Measurements from ENCODE around the gene GMPPA. TPM values are rescaled to one million over a fixed set of nuclear protein-coding genes. Genes with fewer than 3 reads are reported as not detected.

GMPPA gene
- polyA plus RNA-seq, 1 donor, result 54.0 TPM

DNA sequence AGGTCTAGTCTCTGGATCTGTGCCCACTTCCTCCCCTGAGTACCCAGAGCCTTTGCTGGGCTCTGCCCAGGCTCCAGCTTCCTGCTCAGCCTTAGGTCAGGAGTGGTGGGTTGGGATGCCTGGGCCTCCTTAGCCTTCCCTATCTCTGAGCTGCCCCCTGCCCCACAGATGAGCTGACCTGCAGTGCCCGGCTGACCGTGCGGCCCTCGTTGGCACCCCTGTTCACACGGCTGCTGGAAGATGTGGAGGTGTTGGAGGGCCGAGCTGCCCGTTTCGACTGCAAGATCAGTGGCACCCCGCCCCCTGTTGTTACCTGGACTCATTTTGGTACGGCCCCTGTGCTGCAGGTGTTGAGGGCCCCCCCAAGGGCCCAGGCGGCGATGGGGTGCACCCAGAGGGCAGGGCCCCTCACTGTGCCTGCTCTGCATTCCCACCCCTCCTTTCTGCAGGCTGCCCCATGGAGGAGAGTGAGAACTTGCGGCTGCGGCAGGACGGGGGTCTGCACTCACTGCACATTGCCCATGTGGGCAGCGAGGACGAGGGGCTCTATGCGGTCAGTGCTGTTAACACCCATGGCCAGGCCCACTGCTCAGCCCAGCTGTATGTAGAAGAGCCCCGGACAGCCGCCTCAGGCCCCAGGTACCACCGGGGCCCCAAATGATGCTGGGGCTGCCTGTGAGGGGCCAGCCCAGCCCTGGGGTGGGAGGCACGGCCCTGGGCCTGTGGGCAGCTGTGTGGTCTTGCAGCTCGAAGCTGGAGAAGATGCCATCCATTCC lies 30.1 kb upstream of the GMPPA start:
- no peak overlapping the region for H3K4me3 ChIP-seq (ENCODE audit: low read length)
- no peaks in the 10 kb centered on the region for H3K4me1 ChIP-seq (ENCODE audit: control insufficient read depth, insufficient read depth, low read length)
- no peak overlapping the region for H3K27ac ChIP-seq (ENCODE audit: low read length)
- H3K36me3 ChIP-seq (ENCODE audit: control insufficient read depth, insufficient read depth, low read length), result no peaks in the 10 kb centered on the region
- DNase-seq, result no peak
- no peaks in the 10 kb centered on the region for H3K27me3 ChIP-seq (ENCODE audit: control insufficient read depth, insufficient read depth, low read length)
- WGBS (ENCODE audit: insufficient coverage, low lambda C conversion rate), result no CpG with 5 or more reads among the region's 23 CpGs
- no peaks in the 10 kb centered on the region for H3K9me3 ChIP-seq (ENCODE audit: control insufficient read depth, low read depth, low read length)

DNA sequence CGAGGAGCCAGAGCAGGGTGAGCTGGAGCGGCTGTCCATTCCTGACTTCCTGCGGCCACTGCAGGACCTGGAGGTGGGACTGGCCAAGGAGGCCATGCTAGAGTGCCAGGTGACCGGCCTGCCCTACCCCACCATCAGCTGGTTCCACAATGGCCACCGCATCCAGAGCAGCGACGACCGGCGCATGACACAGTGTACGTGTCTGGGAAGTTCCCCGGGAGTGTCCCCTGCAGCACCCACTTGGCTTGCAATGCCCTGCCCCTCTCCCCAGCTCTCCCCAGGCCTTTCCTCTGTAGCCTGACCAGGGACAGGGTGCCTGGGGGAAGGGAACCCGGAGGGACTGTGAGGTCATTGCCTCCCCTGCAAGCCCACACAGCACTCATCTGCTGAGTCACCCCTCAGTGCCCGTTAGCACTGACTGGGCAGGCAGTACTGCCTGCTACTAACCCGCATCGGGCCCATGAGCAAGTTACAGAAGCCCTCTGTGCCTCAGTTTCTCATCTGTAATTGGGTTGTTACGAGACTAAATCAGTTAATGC lies 29.4 kb upstream of the GMPPA start:
- no CpG with 5 or more reads among the region's 16 CpGs for WGBS (ENCODE audit: insufficient coverage, low lambda C conversion rate)
- Histone ChIP-seq H3K4me1 (ENCODE audit: control insufficient read depth, insufficient read depth, low read length) (no peaks in the 10 kb centered on the region), H3K27ac (ENCODE audit: low read length) (no peak overlapping the region), H3K4me3 (ENCODE audit: low read length) (no peak overlapping the region), H3K9me3 (ENCODE audit: control insufficient read depth, low read depth, low read length) (no peaks in the 10 kb centered on the region), H3K36me3 (ENCODE audit: control insufficient read depth, insufficient read depth, low read length) (peaks cover 3% of the 10 kb centered on the region), H3K27me3 (ENCODE audit: control insufficient read depth, insufficient read depth, low read length) (no peaks in the 10 kb centered on the region)
- no peak for DNase-seq

DNA sequence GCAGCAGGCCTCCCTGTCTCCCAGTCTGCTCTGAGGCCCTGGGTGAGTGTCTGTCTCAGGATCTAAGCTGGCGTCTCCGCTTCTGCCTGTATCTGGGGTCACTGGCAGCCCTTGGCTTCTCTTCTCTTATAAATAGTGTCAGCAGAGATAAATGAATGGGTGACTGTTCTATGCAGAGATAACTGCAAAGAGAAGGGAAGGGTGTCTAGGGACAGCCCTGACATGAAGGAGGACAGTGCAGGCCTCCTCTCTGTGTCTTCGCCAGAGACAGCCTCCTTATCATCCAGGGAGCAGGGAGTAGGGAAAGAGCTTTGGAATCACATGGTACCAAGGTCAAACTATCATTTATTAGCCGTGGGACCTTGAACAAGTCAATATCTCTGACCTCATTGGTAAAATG lies 28.3 kb upstream of the GMPPA start:
- Histone ChIP-seq H3K9me3 (ENCODE audit: control insufficient read depth, low read depth, low read length) (no peaks in the 10 kb centered on the region), H3K27me3 (ENCODE audit: control insufficient read depth, insufficient read depth, low read length) (no peaks in the 10 kb centered on the region), H3K4me1 (ENCODE audit: control insufficient read depth, insufficient read depth, low read length) (no peaks in the 10 kb centered on the region), H3K36me3 (ENCODE audit: control insufficient read depth, insufficient read depth, low read length) (peaks cover 3% of the 10 kb centered on the region), H3K4me3 (ENCODE audit: low read length) (no peak overlapping the region), H3K27ac (ENCODE audit: low read length) (no peak overlapping the region)
- peak in 1 of 2 donors; percentile 22 for DNase-seq
- no CpG with 5 or more reads among the region's 4 CpGs for WGBS (ENCODE audit: insufficient coverage, low lambda C conversion rate)

DNA sequence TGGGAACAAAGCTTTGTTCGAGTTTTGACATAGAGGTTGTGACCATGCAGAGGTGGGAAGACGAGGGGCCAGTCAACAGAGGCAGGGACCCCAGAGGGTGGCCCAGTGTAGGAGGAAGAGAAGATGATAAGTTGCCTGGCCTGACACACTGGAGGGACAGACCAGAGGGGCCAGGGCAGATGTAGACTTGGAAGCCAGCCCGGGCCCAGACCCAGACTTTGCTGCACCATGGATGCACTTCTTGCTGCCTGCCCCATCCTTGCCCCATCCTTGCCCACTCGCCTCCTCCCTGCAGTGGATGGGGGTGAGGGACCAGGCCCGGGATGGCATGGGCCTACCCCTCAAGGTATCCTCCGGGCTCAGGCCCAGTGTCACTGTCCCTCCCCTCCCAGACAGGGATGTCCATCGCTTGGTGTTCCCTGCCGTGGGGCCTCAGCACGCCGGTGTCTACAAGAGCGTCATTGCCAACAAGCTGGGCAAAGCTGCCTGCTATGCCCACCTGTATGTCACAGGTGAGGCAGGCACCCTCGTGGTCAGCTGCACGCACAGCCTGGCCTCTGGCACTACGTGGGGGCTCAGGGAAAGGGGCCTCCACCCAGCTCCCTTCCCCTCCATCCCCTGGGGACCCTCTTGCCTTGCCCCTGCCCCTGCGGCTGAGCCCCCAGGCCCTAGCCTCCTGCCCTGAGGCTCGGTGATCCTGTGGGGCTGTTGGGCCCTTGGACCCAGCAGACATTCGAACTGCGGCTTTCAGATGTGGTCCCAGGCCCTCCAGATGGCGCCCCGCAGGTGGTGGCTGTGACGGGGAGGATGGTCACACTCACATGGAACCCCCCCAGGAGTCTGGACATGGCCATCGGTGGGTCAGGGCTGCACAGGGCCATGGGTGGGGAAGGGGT lies 27.0 kb upstream of the GMPPA start:
- no CpG with 5 or more reads among the region's 22 CpGs for WGBS (ENCODE audit: insufficient coverage, low lambda C conversion rate)

DNA sequence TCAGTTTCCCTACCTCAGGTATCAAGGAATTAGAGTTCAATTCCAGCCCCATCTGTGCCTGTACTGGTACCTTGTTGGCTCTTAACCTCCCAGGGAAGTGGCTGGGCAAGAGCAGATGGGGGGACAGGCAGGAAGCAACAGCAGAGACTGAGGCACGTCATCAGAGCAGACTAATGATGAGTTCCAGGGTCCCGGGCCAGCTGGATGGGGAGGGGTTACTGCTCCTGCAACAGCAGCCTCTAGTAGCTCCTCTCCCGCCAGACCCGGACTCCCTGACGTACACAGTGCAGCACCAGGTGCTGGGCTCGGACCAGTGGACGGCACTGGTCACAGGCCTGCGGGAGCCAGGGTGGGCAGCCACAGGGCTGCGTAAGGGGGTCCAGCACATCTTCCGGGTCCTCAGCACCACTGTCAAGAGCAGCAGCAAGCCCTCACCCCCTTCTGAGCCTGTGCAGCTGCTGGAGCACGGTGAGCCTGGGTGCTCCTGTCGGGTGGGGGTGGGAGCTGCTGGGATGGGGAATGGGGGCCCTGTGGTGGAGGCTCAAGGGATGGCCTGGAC lies 26.0 kb upstream of the GMPPA start:
- Histone ChIP-seq H3K27me3 (ENCODE audit: control insufficient read depth, insufficient read depth, low read length) (no peaks in the 10 kb centered on the region), H3K4me1 (ENCODE audit: control insufficient read depth, insufficient read depth, low read length) (peaks cover 5% of the 10 kb centered on the region), H3K4me3 (ENCODE audit: low read length) (no peak overlapping the region), H3K36me3 (ENCODE audit: control insufficient read depth, insufficient read depth, low read length) (peaks cover 3% of the 10 kb centered on the region), H3K9me3 (ENCODE audit: control insufficient read depth, low read depth, low read length) (no peaks in the 10 kb centered on the region), H3K27ac (ENCODE audit: low read length) (no peak overlapping the region)
- WGBS (ENCODE audit: insufficient coverage, low lambda C conversion rate), result no CpG with 5 or more reads among the region's 12 CpGs
- DNase-seq, result no peak

More for the DNA sequence above, 27.0 kb upstream of the GMPPA start:
- Histone ChIP-seq H3K27ac (ENCODE audit: low read length) (no peak overlapping the region), H3K36me3 (ENCODE audit: control insufficient read depth, insufficient read depth, low read length) (peaks cover 3% of the 10 kb centered on the region), H3K27me3 (ENCODE audit: control insufficient read depth, insufficient read depth, low read length) (no peaks in the 10 kb centered on the region), H3K4me3 (ENCODE audit: low read length) (no peak overlapping the region), H3K9me3 (ENCODE audit: control insufficient read depth, low read depth, low read length) (no peaks in the 10 kb centered on the region), H3K4me1 (ENCODE audit: control insufficient read depth, insufficient read depth, low read length) (peaks cover 5% of the 10 kb centered on the region)
- DNase-seq, result no peak

DNA sequence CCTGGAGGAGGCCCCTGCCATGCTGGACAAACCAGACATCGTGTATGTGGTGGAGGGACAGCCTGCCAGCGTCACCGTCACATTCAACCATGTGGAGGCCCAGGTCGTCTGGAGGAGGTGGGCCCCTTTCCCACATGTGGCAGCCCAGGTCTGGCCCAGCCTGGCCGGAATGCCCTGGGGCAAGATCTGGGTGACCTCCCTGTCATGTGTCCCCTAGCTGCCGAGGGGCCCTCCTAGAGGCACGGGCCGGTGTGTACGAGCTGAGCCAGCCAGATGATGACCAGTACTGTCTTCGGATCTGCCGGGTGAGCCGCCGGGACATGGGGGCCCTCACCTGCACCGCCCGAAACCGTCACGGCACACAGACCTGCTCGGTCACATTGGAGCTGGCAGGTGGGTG lies 25.2 kb upstream of the GMPPA start:
- DNase-seq, result no peak
- Histone ChIP-seq H3K9me3 (ENCODE audit: control insufficient read depth, low read depth, low read length) (no peaks in the 10 kb centered on the region), H3K36me3 (ENCODE audit: control insufficient read depth, insufficient read depth, low read length) (peaks cover 3% of the 10 kb centered on the region), H3K27me3 (ENCODE audit: control insufficient read depth, insufficient read depth, low read length) (no peaks in the 10 kb centered on the region), H3K4me1 (ENCODE audit: control insufficient read depth, insufficient read depth, low read length) (peaks cover 5% of the 10 kb centered on the region), H3K27ac (ENCODE audit: low read length) (no peak overlapping the region), H3K4me3 (ENCODE audit: low read length) (no peak overlapping the region)
- WGBS (ENCODE audit: insufficient coverage, low lambda C conversion rate), result no CpG with 5 or more reads among the region's 18 CpGs

DNA sequence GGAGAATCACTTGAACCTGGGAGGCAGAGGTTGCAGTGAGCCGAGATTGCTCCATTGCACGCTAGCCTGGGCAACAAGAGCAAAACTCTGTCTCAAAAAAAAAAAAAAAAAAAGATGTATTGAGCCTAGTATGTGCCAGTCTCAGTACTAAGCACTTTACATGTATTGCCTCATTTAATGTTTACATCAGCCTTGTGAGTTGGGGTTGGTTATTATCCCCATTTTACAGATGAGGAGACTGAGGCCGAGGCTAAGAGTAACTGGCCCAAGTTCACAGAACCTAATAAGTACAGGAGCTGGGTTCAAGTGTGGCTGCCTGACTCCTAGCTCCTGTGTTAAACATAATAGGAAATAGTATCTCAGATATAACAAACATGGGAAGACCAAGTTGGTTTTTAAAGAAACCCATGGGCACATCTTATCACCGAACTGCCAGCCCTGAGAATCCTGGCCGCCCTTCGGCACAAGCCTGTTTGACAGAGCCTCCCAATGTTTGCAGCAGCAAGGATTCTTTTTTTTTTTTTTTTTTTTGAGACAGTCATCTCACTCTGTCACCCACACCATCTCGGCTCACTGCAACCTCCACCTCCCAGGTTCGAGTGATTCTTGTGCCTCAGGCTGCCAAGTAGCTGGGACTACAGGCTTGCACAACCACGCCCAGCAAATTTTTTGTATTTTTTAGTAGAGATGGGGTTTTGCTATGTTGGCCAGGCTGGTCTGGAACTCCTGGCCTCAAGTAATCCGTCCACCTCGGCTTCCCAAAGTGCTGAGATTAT lies 24.2 kb upstream of the GMPPA start:
- Histone ChIP-seq H3K27ac (ENCODE audit: low read length) (no peak overlapping the region), H3K9me3 (ENCODE audit: control insufficient read depth, low read depth, low read length) (no peaks in the 10 kb centered on the region), H3K4me3 (ENCODE audit: low read length) (no peak overlapping the region), H3K36me3 (ENCODE audit: control insufficient read depth, insufficient read depth, low read length) (peaks cover 3% of the 10 kb centered on the region), H3K27me3 (ENCODE audit: control insufficient read depth, insufficient read depth, low read length) (no peaks in the 10 kb centered on the region), H3K4me1 (ENCODE audit: control insufficient read depth, insufficient read depth, low read length) (peaks cover 5% of the 10 kb centered on the region)
- no peak for DNase-seq
- no CpG with 5 or more reads among the region's 11 CpGs for WGBS (ENCODE audit: insufficient coverage, low lambda C conversion rate)

DNA sequence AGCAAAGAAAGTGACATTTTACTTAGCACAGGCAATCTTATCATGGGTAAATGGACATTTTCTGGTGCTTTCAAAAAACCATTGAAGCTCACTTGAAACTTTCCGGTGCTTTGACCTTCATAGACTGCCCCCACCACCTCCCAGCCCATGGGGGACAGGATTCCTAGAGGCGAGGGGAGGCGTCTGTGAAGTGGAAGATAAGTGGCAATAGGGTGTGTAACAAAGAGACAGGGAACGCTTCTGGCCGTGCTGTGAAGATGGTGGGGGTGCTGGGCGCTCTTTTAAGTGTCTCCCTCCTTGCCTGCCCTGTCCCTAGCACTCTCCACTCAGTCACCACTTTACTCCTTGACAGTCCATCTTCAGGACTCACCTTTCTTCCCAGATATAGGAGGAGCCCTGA lies 23.4 kb upstream of the GMPPA start:
- WGBS (ENCODE audit: insufficient coverage, low lambda C conversion rate), result no CpG with 5 or more reads among the region's 6 CpGs
- no peaks in the 10 kb centered on the region for H3K27me3 ChIP-seq (ENCODE audit: control insufficient read depth, insufficient read depth, low read length)
- peaks cover 5% of the 10 kb centered on the region for H3K36me3 ChIP-seq (ENCODE audit: control insufficient read depth, insufficient read depth, low read length)
- no peaks in the 10 kb centered on the region for H3K9me3 ChIP-seq (ENCODE audit: control insufficient read depth, low read depth, low read length)
- no peak for DNase-seq
- peaks cover 5% of the 10 kb centered on the region for H3K4me1 ChIP-seq (ENCODE audit: control insufficient read depth, insufficient read depth, low read length)
- no peak overlapping the region for H3K27ac ChIP-seq (ENCODE audit: low read length)
- no peak overlapping the region for H3K4me3 ChIP-seq (ENCODE audit: low read length)

DNA sequence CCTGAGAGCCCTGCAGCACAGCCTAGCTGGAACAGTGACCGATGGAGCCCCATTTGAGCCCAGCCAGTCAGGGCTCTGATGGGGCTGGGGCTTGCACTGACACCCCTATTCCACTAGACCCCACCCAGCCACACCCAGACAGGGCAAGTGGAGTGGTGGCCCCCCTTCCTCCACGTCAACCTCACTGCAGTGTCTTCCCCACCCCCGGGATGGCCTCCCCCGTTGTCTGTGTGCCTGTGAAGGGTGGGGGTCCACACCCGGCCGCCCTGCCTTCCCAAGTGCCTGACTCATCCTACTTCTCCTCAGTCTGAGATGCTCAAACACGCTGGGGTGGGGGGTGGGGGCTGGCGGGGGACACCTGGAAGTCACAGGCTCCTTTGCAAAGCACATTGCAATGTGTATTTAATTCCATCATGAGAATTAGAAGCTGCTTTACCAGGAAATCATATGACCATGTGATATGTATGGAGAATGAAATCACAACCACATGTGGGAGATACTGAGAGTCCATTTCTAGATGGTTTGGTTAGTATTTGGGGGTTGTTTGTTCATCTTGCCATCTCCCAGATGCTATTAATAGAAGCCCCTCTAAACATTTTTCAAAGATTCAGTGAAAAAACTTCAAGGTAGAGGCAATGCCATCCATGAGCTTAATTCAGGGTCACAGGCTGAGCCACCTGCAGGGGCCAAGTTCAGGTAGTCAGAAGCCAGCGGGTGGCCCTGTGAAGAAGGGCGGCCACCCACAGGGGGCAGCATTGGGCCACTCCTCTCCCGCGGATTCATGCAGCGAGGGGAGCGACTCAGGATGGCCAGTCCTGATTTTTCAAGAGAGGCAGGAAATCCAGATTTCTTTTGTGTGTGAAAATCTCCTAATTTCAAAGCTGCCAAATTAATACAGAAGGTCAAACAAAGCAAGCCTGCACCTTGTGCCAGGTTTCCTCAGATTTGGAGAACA lies 22.7 kb upstream of the GMPPA start:
- peaks cover 5% of the 10 kb centered on the region for H3K4me1 ChIP-seq (ENCODE audit: control insufficient read depth, insufficient read depth, low read length)
- H3K27ac ChIP-seq (ENCODE audit: low read length), result no peak overlapping the region
- peaks cover 5% of the 10 kb centered on the region for H3K36me3 ChIP-seq (ENCODE audit: control insufficient read depth, insufficient read depth, low read length)
- H3K9me3 ChIP-seq (ENCODE audit: control insufficient read depth, low read depth, low read length), result no peaks in the 10 kb centered on the region
- H3K4me3 ChIP-seq (ENCODE audit: low read length), result no peak overlapping the region
- no CpG with 5 or more reads among the region's 14 CpGs for WGBS (ENCODE audit: insufficient coverage, low lambda C conversion rate)
- H3K27me3 ChIP-seq (ENCODE audit: control insufficient read depth, insufficient read depth, low read length), result no peaks in the 10 kb centered on the region
- peak; percentile 57 to 62 for DNase-seq
